Measurements from ENCODE around the gene FNDC8. TPM values are rescaled to one million over a fixed set of nuclear protein-coding genes. Genes with fewer than 3 reads are reported as not detected.
A peak's percentile ranks its signal among the peaks of the same experiment; 100 is the strongest.
"Not testable (repeated sequence)": the region's sequence is repeated elsewhere in the genome, so short reads cannot be mapped to it uniquely, and the experiment has no call there.

FNDC8 gene
- polyA plus RNA-seq, 3 donors, result not detected

DNA sequence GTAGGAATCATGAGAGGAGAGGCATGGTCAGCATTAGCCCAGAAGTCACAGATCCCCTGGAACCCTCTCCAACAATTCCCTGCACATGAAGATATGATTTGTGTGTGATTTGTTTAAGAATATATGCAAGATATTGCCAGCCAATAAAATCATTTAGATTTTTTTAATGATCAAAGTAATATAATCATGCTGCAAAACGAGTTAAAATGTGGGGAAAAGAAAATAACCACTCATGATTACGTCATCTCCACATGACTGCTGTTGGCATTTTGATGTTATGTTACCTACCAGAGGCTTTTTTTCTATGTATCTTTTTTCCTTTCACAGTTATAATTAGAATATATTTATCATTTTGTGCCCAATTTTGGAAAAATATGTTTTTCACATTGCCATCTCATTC is 50.4 kb downstream of the FNDC8 start:
- Mint-ChIP-seq H3K4me1 (peaks cover 3% of the 10 kb centered on the region), H3K4me3 (peak overlapping the region in 1 of 2 donors; percentile 26), H3K27me3 (ENCODE audit: low read depth in 3 of 3) (peaks cover 1 to 2% (median 2%) of the 10 kb centered on the region in 3 donors), H3K9me3 (no peaks in the 10 kb centered on the region), H3K36me3 (no peaks in the 10 kb centered on the region), H3K27ac (peak overlapping the region in 1 of 7 donors; percentile 44)
- no peaks in the 10 kb centered on the region for H3K36me3 ChIP-seq (replicated peaks in 1 of 2; ENCODE audit: control insufficient read depth in 1 of 2, insufficient read depth in 2 of 2, low read length in 2 of 2)
- no peak overlapping the region for H2AFZ ChIP-seq (ENCODE audit: insufficient read depth, low read depth, low read length, poor library complexity, severe bottlenecking)
- no peak for DNase-seq
- WGBS (ENCODE audit: insufficient coverage), result no CpG with 5 or more reads among the region's 2 CpGs
- H3K79me2 ChIP-seq (ENCODE audit: insufficient read depth, low read length), result no peaks in the 10 kb centered on the region
- no peaks in the 10 kb centered on the region for H3K9me3 ChIP-seq (replicated peaks in 1 of 2; ENCODE audit: control insufficient read depth in 1 of 2, insufficient read depth in 1 of 2, low read length in 2 of 2)
- H3K27me3 ChIP-seq (ENCODE audit: control insufficient read depth in 2 of 2, insufficient read depth in 2 of 2, low read length in 2 of 2), result no peaks in the 10 kb centered on the region
- H3K4me3 ChIP-seq (replicated peaks in 1 of 3; ENCODE audit: low read depth in 2 of 3, low read length in 3 of 3), result no peak overlapping the region
- intact Hi-C loops (cut with micrococcal nuclease), result loop anchor here in 1 of 2 donors (5.0 kb wide), 2 partner anchors 365 to 575 kb away; partner anchors contain the start of gene SLFN12L
- no peaks in the 10 kb centered on the region for H3K4me1 ChIP-seq (ENCODE audit: control insufficient read depth in 1 of 2, insufficient read depth in 2 of 2, low read length in 2 of 2)
- TF ChIP-seq, protein P1, sequence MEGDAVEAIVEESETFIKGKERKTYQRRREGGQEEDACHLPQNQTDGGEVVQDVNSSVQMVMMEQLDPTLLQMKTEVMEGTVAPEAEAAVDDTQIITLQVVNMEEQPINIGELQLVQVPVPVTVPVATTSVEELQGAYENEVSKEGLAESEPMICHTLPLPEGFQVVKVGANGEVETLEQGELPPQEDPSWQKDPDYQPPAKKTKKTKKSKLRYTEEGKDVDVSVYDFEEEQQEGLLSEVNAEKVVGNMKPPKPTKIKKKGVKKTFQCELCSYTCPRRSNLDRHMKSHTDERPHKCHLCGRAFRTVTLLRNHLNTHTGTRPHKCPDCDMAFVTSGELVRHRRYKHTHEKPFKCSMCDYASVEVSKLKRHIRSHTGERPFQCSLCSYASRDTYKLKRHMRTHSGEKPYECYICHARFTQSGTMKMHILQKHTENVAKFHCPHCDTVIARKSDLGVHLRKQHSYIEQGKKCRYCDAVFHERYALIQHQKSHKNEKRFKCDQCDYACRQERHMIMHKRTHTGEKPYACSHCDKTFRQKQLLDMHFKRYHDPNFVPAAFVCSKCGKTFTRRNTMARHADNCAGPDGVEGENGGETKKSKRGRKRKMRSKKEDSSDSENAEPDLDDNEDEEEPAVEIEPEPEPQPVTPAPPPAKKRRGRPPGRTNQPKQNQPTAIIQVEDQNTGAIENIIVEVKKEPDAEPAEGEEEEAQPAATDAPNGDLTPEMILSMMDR (IDR thresholded peaks at IDR 0.05), result no peak
- no peak overlapping the region for H3K27ac ChIP-seq (ENCODE audit: low read depth in 1 of 2, low read length in 2 of 2)
- no peaks in the 10 kb centered on the region for H4K20me1 ChIP-seq (ENCODE audit: insufficient read depth, low read length)
- H3K4me2 ChIP-seq (replicated peaks; ENCODE audit: extremely low read depth, low read length, poor library complexity, severe bottlenecking), result peak overlapping the region; percentile 10
- H3K9ac ChIP-seq (ENCODE audit: insufficient read depth, low read length, poor library complexity, severe bottlenecking), result no peak overlapping the region

DNA sequence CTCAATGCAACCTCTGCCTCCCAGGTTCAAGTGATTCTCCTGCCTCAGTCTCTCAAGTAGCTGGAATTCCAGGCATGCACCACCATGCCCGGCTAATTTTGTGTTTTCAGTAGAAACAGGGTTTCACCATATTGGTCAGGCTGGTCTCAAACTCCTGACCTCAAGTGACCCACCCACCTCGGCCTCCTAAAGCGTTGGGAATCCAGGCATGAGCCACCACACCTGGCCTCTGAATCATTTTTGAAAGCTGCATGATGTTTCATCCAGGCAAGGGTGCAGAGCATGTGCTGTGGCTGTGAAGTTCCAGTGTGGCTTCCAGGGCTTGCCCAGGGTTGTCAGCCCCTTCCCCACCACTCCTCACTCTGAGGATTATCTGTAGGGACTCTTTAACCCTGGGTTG is 50.9 kb downstream of the FNDC8 start:
- not testable (repeated sequence) for H3K9me3 Mint-ChIP-seq; H4K20me1 ChIP-seq (ENCODE audit: insufficient read depth, low read length); H3K4me1 Mint-ChIP-seq; H3K27me3 Mint-ChIP-seq (ENCODE audit: low read depth in 3 of 3); H3K4me3 Mint-ChIP-seq; H2AFZ ChIP-seq (ENCODE audit: insufficient read depth, low read depth, low read length, poor library complexity, severe bottlenecking); H3K4me3 ChIP-seq (replicated peaks in 1 of 3; ENCODE audit: low read depth in 2 of 3, low read length in 3 of 3); H3K79me2 ChIP-seq (ENCODE audit: insufficient read depth, low read length); H3K4me2 ChIP-seq (replicated peaks; ENCODE audit: extremely low read depth, low read length, poor library complexity, severe bottlenecking); DNase-seq; H3K27ac ChIP-seq (ENCODE audit: low read depth in 1 of 2, low read length in 2 of 2); H3K36me3 Mint-ChIP-seq; H3K27me3 ChIP-seq (ENCODE audit: control insufficient read depth in 2 of 2, insufficient read depth in 2 of 2, low read length in 2 of 2); H3K36me3 ChIP-seq (replicated peaks in 1 of 2; ENCODE audit: control insufficient read depth in 1 of 2, insufficient read depth in 2 of 2, low read length in 2 of 2); H3K9ac ChIP-seq (ENCODE audit: insufficient read depth, low read length, poor library complexity, severe bottlenecking); H3K4me1 ChIP-seq (ENCODE audit: control insufficient read depth in 1 of 2, insufficient read depth in 2 of 2, low read length in 2 of 2); H3K9me3 ChIP-seq (replicated peaks in 1 of 2; ENCODE audit: control insufficient read depth in 1 of 2, insufficient read depth in 1 of 2, low read length in 2 of 2)
- 100% methylated on average over 3 of the region's 3 CpGs for WGBS (ENCODE audit: insufficient coverage)
- H3K27ac Mint-ChIP-seq, result peak overlapping the region in 2 of 7 donors; percentile 32 to 68
- intact Hi-C loops (cut with micrococcal nuclease), result loop anchor here in 1 of 2 donors (5.0 kb wide), 2 partner anchors 365 to 575 kb away; partner anchors contain the start of gene SLFN12L

Data from CD14-positive monocyte (primary cell).